GM06990 (cell line): ENCODE measurements around the gene PRKCE.

Experiments used
- DNase-seq: peaks from one replicate; pipeline ENCODE4 v3.0.0-alpha.2; 2011; ENCODE audit not compliant: insufficient read length; ENCODE audit errors: extremely low read depth
- H3K27me3 ChIP-seq: replicated peaks from 2 replicates; pipeline ENCODE4 v1.6.0; 2011; ENCODE audit warnings: low read length; ENCODE audit not compliant: control insufficient read depth, insufficient read depth
- H3K36me3 ChIP-seq: 2 replicates; pipeline ENCODE4 v1.5.1; 2011; ENCODE audit warnings: low read length; ENCODE audit not compliant: control insufficient read depth, insufficient read depth
- H3K4me3 ChIP-seq: replicated peaks from 2 replicates; pipeline ENCODE4 v1.5.1; 2011; ENCODE audit warnings: low read depth, mild to moderate bottlenecking, control low read depth, low read length
- TF ChIP-seq, protein P1 (sequence below): IDR thresholded peaks from 2 replicates; pipeline ENCODE4 v1.5.1; 2011; ENCODE audit warnings: low read length, control low read depth, mild to moderate bottlenecking, inconsistent platforms; ENCODE audit not compliant: insufficient read depth, poor library complexity, severe bottlenecking

The PRKCE gene

DNA sequence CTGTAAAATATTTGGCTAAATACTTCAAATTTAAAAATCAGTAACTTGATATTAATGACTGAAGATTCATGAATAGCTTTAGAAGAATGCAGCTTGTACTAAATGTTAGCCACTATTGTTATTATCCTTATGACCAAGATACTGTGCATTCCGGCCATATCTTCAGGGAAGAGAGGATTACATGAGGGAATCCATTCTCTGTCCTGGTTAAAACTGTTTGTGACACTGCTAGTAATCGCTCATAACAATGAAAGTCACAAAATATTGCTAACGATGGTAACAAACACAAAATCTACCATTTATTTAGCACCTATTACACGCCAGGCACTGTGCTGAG, 217.7 kb downstream of the PRKCE start:
- no peak overlapping the region for H3K4me3 ChIP-seq
- no peak for DNase-seq
- TF ChIP-seq, protein P1, sequence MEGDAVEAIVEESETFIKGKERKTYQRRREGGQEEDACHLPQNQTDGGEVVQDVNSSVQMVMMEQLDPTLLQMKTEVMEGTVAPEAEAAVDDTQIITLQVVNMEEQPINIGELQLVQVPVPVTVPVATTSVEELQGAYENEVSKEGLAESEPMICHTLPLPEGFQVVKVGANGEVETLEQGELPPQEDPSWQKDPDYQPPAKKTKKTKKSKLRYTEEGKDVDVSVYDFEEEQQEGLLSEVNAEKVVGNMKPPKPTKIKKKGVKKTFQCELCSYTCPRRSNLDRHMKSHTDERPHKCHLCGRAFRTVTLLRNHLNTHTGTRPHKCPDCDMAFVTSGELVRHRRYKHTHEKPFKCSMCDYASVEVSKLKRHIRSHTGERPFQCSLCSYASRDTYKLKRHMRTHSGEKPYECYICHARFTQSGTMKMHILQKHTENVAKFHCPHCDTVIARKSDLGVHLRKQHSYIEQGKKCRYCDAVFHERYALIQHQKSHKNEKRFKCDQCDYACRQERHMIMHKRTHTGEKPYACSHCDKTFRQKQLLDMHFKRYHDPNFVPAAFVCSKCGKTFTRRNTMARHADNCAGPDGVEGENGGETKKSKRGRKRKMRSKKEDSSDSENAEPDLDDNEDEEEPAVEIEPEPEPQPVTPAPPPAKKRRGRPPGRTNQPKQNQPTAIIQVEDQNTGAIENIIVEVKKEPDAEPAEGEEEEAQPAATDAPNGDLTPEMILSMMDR = no peak
- no peaks in the 10 kb centered on the region for H3K27me3 ChIP-seq
- H3K36me3 ChIP-seq = no peaks in the 10 kb centered on the region

DNA sequence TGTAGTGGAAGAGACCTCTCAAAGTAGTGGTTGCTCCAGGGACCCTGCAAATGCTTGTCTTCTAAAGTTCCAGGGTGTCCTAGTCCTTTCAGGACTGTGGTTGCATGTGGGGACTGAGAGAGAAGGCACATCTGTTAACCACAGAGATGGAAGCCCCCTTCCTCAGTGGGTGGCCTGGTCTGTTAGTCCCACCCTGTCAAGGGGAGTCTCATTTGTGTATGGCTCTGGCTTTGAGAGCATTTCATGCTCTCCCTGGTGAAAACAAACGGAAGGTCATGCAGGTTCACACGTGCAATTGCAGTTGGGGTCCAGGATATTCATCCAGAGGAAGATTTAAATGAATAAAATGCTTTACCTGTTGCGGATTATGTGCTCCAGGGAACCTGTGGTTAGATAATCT, 219.6 kb downstream of the PRKCE start:
- Histone ChIP-seq H3K27me3 (no peaks in the 10 kb centered on the region), H3K4me3 (no peak overlapping the region), H3K36me3 (no peaks in the 10 kb centered on the region)
- DNase-seq = no peak
- TF ChIP-seq, protein P1 = no peak

DNA sequence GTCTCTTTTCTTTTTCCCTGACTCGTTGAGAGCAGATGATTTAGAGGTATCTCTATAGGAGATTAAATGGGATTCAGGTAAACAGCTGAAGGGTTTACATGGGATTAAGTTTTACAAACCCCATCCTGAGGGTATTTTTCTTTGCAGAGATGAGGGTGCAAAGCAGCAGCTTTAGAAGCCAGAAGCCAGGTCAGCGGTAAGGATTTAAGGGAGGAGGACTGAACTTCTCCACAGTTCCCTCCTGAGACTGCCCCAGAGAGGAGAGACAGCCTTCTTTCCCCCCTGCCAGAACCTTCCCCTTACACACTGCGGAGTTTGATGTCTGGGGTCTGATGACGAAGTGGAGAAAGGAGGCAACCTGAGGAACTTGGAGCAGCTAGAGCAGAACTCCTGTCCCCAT, 220.1 kb downstream of the PRKCE start:
- no peak overlapping the region for H3K4me3 ChIP-seq
- no peak for DNase-seq
- no peaks in the 10 kb centered on the region for H3K36me3 ChIP-seq
- TF ChIP-seq, protein P1 = no peak
- no peaks in the 10 kb centered on the region for H3K27me3 ChIP-seq

DNA sequence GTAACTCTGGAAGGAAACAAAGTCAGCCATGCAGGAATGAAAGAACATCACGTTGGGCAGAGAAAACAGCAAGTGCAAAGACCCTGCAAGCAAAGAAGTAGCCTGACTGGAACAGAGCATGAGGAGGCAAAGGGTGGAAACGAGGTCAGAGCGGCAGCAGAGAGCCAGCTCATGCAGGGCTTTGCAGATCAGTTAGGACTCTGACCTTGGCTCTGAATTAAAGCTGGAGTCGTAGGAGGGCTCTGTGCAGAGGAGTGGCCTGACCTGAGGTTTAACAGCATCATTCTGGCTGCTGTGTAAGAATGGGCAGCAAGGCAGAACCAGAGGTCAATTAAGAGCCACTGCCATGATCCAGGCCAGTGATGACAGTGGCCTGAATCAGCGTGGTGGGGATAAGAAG, 220.7 kb downstream of the PRKCE start:
- H3K4me3 ChIP-seq = no peak overlapping the region
- no peaks in the 10 kb centered on the region for H3K27me3 ChIP-seq
- no peaks in the 10 kb centered on the region for H3K36me3 ChIP-seq
- no peak for DNase-seq
- TF ChIP-seq, protein P1 = no peak

DNA sequence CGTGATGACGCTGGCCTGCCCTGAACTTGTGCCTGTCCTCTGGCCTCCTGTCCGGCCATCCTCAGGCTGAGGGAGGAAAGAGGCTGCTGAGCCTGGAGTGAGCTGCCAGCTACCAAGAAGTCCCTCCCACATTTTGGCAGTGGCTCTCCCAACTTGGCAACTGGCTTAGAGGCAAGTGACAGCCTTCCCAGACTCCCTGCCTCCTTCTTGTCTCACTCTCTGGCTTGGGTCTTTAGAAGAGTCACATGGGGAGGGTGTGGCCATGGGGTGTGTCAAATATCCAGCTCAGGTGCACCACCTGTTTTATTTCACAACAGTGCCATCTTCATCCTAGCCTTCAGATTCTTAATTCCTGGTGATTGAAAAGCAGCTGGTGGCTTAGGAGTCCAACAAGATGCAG, 222.9 kb downstream of the PRKCE start:
- Histone ChIP-seq H3K36me3 (no peaks in the 10 kb centered on the region), H3K4me3 (no peak overlapping the region), H3K27me3 (no peaks in the 10 kb centered on the region)
- TF ChIP-seq, protein P1 = no peak
- no peak for DNase-seq

DNA sequence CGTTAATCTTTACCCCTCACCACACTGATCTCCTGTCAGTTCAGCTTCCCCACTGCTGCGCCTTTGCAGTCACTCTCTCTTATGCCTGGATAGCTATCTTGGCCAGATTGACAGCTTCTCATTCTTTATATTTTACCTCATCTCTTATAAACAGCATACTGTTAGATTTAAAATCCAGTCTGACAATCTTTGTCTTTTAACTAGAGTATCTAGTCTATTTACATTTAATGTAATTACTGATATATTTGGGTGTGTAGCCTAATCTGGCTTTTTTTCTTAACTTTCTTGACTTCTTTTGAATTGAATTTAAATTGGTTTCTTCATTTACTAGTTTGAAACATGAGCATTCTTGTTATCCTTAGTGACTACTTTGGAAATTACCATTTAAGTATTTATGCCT, 225.1 kb downstream of the PRKCE start:
- Histone ChIP-seq H3K36me3 (no peaks in the 10 kb centered on the region), H3K4me3 (no peak overlapping the region), H3K27me3 (no peaks in the 10 kb centered on the region)
- TF ChIP-seq, protein P1 = no peak
- DNase-seq = no peak
